IPS-20b (cell line): ENCODE measurements around the gene LPGAT1.

ENCODE experiments used
- H3K27ac ChIP-seq: one replicate; pipeline ENCODE4 v1.5.1; 2013; ENCODE audit warnings: low read length
- H3K27me3 ChIP-seq: 2 replicates; pipeline ENCODE4 v1.6.1; 2013; ENCODE audit warnings: mild to moderate bottlenecking, low read length, inconsistent platforms; ENCODE audit not compliant: insufficient read depth
- H3K36me3 ChIP-seq: 2 replicates; pipeline ENCODE4 v1.6.1; 2013; ENCODE audit warnings: low read depth, mild to moderate bottlenecking, inconsistent platforms, low read length, moderate library complexity; ENCODE audit not compliant: insufficient read depth
- H3K4me1 ChIP-seq: 2 replicates; pipeline ENCODE4 v1.6.1; 2013; ENCODE audit warnings: mild to moderate bottlenecking, control low read depth, inconsistent platforms, low read length, moderate library complexity; ENCODE audit not compliant: insufficient read depth
- H3K4me3 ChIP-seq: 2 replicates; pipeline ENCODE4 v1.5.1; 2013; ENCODE audit warnings: mild to moderate bottlenecking, low read length, inconsistent platforms
- H3K9ac ChIP-seq: 2 replicates; pipeline ENCODE4 v1.6.1; 2013; ENCODE audit warnings: low read depth, mild to moderate bottlenecking, inconsistent platforms, low read length, moderate library complexity
- H3K9me3 ChIP-seq: 2 replicates; pipeline ENCODE4 v1.6.1; 2013; ENCODE audit warnings: mild to moderate bottlenecking, low read depth, low read length, inconsistent platforms; ENCODE audit not compliant: insufficient read depth

The LPGAT1 gene

DNA sequence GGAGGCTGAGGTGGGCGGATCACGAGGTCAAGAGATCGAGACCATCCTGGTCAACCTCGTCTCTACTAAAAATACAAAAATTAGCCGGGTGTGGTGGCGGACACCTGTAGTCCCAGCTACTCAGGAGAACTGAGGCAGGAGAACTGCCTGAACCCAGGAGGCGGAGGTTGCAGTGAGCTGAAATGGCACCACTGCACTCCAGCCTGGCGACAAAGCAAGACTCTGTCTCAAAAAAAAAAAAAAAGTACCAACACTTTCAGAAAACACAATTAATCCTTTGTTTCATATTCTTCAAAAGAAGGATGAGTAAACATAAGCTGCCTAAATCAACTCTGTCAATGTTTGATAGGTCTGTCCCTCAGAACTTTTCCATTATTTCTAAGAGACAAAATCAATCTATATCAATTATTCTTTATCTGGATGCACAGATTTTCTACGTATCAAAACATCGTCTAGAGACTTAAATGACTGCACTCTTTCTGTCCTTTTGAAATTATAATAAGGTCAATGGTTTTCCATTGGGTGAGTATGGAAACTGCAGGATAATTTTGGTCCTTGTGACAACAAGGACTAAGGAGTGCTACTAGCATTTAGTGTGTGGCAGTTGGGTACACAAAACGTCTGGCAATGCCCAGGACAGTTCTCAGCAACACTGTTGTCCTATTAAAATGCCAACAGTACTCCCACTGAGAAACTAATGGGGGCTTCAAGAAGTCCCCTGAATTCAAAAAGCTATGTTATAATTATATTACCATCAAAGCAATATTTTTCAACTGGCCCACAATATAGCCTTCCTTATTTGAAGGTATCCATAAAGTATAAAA, 40.7 kb downstream of the LPGAT1 start:
- H3K4me3 ChIP-seq = no peak overlapping the region
- no peaks in the 10 kb centered on the region for H3K36me3 ChIP-seq
- H3K9ac ChIP-seq = no peak overlapping the region
- no peaks in the 10 kb centered on the region for H3K9me3 ChIP-seq
- H3K4me1 ChIP-seq = no peaks in the 10 kb centered on the region
- H3K27me3 ChIP-seq = no peaks in the 10 kb centered on the region
- no peak overlapping the region for H3K27ac ChIP-seq

DNA sequence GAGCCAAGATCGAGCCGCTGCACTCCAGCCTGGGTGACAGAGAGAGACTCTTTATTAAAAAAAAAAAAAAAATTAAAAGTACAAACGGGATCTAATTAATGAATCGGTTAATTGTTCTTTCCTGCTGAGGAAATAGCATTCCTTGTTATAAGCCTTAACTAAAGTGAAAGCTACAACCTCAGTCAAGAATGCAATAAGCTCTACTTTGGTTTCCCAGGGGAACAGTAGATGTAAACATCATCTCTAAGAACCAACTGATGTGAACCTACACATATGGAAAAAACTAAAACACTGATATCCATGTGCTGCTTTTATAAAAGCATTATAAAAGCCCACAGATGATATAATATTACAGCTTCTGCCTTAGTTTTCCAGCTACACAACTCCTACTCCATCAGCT, 41.9 kb downstream of the LPGAT1 start:
- Histone ChIP-seq H3K4me1 (no peaks in the 10 kb centered on the region), H3K9me3 (no peaks in the 10 kb centered on the region), H3K9ac (no peak overlapping the region), H3K27me3 (no peaks in the 10 kb centered on the region), H3K36me3 (no peaks in the 10 kb centered on the region), H3K4me3 (no peak overlapping the region), H3K27ac (no peak overlapping the region)

DNA sequence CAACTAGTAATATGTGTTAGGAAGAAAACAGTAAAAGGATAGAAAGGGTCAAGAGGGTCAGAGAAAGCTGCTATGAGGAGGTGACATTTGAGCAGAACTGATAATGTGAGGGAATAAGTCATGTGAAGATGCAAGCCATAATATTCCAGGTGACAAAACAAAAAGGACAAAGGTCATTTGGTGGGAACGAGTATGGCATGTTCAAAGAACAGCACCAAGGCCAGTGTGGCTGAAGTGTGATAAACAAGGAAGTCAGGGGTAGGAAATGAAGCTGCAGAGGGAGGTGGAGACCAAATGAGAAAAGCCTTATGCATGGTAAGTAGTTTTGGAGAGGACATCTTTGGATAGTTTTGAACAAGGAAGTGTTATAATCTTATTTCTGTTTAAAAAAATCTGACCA, 46.7 kb downstream of the LPGAT1 start:
- H3K36me3 ChIP-seq = no peaks in the 10 kb centered on the region
- H3K27ac ChIP-seq = no peak overlapping the region
- H3K9ac ChIP-seq = no peak overlapping the region

DNA sequence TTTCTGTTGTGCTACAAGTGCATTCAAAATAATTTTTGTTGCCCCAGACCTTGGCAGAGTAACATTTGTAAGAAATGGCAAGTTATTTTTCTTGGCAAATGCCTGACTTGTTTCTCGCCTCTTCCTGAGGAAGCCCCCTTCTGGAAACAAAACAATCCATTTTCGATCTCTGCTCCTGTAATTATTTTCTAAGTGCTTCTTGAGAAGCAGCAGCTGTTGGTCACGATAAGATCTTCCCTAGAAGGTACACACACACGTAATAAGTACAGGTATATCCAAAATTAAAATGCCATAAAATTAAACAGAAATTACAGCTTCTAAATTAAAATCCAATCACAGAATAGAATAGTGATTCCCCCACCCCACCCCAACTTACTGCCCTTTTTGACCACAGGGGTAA, 47.3 kb downstream of the LPGAT1 start:
- H3K9me3 ChIP-seq = no peaks in the 10 kb centered on the region
- H3K4me1 ChIP-seq = no peaks in the 10 kb centered on the region
- H3K4me3 ChIP-seq = no peak overlapping the region
- H3K36me3 ChIP-seq = 0 out of 2 replicates have a peak, but pooled peaks cover 5% of the 10 kb centered on the region
- H3K27ac ChIP-seq = no peak overlapping the region
- H3K27me3 ChIP-seq = no peaks in the 10 kb centered on the region
- no peak overlapping the region for H3K9ac ChIP-seq

More for the DNA sequence above, 46.7 kb downstream of the LPGAT1 start:
- H3K27me3 ChIP-seq = no peaks in the 10 kb centered on the region
- no peak overlapping the region for H3K4me3 ChIP-seq
- no peaks in the 10 kb centered on the region for H3K4me1 ChIP-seq
- H3K9me3 ChIP-seq = no peaks in the 10 kb centered on the region

DNA sequence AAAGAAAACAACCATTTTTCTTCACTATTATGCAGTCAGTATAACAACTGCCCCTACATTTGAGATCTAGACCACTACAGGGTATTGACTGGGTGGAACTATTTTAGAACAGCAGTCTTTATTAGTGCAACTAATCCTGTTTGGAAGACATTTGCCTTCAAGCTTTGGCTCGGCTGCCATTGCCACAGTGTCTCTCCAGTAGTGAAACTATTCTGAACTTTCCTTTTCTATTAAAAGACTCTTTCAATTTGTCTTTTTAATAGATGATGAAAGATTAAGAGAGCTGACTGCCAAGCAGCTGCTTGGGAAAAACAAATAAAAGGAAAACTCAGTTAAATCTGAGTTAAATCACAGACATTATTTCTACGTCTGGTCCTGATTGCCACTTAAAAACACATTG, 49.3 kb downstream of the LPGAT1 start:
- Histone ChIP-seq H3K36me3 (0 out of 2 replicates have a peak, but pooled peaks cover 5% of the 10 kb centered on the region), H3K27me3 (no peaks in the 10 kb centered on the region), H3K9me3 (no peaks in the 10 kb centered on the region), H3K4me1 (no peaks in the 10 kb centered on the region), H3K4me3 (no peak overlapping the region), H3K9ac (no peak overlapping the region), H3K27ac (no peak overlapping the region)

DNA sequence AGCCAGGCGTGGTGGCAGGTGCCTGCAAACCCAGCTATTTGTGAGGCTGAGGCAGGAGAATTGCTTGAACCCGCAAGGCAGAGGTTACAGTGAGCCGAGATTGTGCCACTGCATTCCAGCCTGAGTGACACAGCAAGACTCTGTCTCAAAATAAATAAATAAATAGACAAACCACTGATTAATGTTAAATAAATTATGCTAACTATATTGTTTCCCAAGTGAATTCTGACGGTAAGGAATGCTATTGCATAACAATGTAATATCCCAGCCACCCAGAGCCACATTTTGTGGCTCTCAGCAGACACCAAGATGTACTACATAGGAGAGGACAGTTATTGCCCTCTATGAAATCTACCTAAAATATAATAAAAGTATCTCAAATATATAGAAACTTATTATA, 55.4 kb downstream of the LPGAT1 start:
- H3K4me3 ChIP-seq = no peak overlapping the region
- no peaks in the 10 kb centered on the region for H3K27me3 ChIP-seq
- 0 out of 2 replicates have a peak, but pooled peaks cover 5% of the 10 kb centered on the region for H3K36me3 ChIP-seq

DNA sequence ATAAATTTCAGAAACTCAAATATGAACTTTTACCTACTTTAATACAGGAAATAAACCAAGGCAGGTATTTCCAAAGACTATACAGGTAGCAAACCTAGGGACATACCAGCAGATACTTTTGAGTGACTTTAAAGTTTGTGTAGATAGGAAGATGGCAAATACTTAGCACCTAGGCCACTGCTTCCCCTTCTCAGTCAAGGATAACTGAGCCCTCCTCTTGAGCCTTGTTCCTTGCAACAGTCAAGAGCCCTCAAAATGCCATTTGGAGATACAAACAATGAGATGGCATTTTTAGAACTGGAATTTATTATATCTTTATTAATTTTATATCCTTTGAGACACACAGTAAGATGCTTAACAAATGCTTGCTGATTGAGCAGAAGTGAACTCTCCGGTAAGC, 65.9 kb downstream of the LPGAT1 start:
- Histone ChIP-seq H3K27ac (no peak overlapping the region), H3K9me3 (no peaks in the 10 kb centered on the region), H3K27me3 (no peaks in the 10 kb centered on the region), H3K4me1 (peaks cover 7% of the 10 kb centered on the region; the same call in 1 of the 2 replicates), H3K4me3 (no peak overlapping the region), H3K9ac (no peak overlapping the region), H3K36me3 (no peaks in the 10 kb centered on the region)

More for the DNA sequence above, 55.4 kb downstream of the LPGAT1 start:
- H3K9ac ChIP-seq = no peak overlapping the region
- H3K27ac ChIP-seq = no peak overlapping the region
- H3K4me1 ChIP-seq = no peaks in the 10 kb centered on the region
- H3K9me3 ChIP-seq = no peaks in the 10 kb centered on the region

DNA sequence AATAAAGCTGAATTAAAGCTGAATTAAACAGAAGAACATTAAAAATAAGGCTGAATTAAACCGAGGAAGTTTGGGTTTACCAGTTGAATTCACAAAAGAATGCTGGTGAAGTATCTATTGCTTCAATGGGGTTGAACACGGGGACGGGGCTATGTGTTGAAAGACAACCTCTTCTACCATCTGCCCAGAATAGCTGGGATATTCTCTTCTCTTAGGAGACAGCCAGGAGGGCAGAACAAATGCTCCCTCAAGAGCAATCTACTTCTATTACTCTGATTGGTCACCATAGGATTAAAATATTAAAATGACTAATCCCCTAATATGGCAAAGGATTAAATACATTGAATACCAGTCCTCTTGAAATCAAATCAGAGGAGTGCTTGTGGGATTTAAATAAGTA, 68.4 kb downstream of the LPGAT1 start:
- Histone ChIP-seq H3K4me3 (no peak overlapping the region), H3K27me3 (no peaks in the 10 kb centered on the region), H3K27ac (no peak overlapping the region), H3K4me1 (peaks cover 4% of the 10 kb centered on the region; the same call in 1 of the 2 replicates), H3K9ac (no peak overlapping the region), H3K36me3 (no peaks in the 10 kb centered on the region), H3K9me3 (peaks cover 10% of the 10 kb centered on the region; the same call in 1 of the 2 replicates)

DNA sequence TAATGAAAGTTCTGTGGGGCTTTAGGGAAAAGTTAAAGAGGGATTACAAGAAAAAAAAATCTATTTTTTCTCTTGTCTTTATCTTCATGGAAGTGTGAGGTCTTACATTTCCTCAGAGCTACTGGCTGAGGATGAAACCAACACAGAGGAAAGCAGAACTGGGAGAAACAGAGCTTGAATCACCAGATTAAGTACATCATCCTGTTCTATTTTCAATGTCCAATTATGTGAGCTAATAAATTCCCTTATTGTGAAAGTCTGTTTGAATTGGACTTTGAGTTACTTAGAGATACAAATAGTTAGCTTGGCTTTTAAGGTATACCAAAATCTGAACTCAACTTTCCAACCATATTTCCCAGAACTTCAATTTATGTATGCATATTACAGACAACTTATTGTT, 69.2 kb downstream of the LPGAT1 start:
- Histone ChIP-seq H3K9me3 (peaks cover 10% of the 10 kb centered on the region; the same call in 1 of the 2 replicates), H3K4me3 (no peak overlapping the region), H3K9ac (no peak overlapping the region), H3K36me3 (no peaks in the 10 kb centered on the region), H3K27ac (no peak overlapping the region), H3K4me1 (peaks cover 4% of the 10 kb centered on the region; the same call in 1 of the 2 replicates), H3K27me3 (no peaks in the 10 kb centered on the region)

DNA sequence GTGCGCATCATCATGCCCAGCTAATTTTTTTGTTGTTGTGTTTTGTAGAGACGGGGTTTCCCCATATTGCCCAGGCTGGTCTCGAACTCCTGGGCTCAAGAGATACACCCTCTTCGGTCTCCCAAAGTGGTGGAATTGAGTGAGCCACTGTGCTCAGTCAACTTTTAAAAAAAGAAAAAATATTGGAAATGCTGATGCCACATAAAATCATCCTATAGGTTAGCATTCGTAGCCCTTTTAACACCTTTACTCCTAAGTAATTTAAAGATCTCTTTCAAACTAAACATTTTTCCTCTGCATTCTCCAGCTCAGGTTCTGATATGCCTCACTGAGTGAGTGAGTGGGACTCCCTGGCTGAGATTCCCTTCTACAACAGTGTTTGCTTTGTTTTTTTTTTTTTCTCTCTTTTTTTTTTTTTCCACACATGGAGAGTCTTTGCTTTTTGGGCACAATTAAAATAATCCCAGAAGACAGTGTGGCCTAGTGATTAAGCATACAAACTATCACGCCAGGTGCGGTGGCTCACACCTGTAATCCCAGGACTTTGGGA, 74.0 kb downstream of the LPGAT1 start:
- H3K9me3 ChIP-seq = peaks cover 10% of the 10 kb centered on the region; the same call in 1 of the 2 replicates
- H3K36me3 ChIP-seq = no peaks in the 10 kb centered on the region
- H3K27me3 ChIP-seq = no peaks in the 10 kb centered on the region
- H3K4me3 ChIP-seq = no peak overlapping the region
- H3K9ac ChIP-seq = no peak overlapping the region
- H3K4me1 ChIP-seq = peaks cover 19% of the 10 kb centered on the region; the same call in 1 of the 2 replicates
- no peak overlapping the region for H3K27ac ChIP-seq

DNA sequence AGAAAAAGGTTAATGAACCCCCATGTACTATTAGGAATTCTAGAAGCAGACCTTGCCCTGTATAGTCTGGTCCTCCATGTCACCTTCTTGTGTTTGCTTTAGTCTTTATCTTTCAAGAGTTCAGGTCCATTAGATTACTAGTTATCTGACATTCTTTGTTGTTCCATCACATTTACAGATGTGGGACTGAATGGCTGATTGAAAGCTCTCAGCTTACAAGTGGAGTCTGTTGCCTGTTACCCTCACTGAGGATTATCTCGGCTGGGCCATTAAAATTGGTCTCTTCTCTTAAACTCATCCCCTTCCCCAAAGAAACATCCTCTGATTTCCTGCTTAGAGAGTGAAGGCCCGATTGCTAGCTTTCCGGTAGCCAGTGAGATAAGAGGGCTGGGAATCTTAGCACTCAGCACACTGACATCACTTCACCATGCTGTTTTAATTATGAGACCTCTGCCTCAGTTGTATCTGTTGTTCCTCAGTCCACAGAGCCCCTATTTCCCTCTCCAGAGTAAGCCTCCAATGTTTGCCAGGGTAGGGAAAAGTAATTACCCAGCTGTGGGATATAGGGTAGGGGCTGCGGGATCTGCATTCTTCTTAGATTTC, 76.8 kb downstream of the LPGAT1 start:
- Histone ChIP-seq H3K27ac (no peak overlapping the region), H3K4me1 (peaks cover 15% of the 10 kb centered on the region; the same call in 1 of the 2 replicates), H3K9ac (no peak overlapping the region), H3K4me3 (no peak overlapping the region), H3K27me3 (no peaks in the 10 kb centered on the region), H3K9me3 (peaks cover 10% of the 10 kb centered on the region; the same call in 1 of the 2 replicates), H3K36me3 (no peaks in the 10 kb centered on the region)
